Spleen (tissue), 7 donors: ENCODE results near the gene BPIFA3.

ENCODE experiments used
- POLR2A ChIP-seq, 3 donors: fragments of 450-650 bp; IDR thresholded peaks; one replicate each; pipeline ENCODE4 v1.5.1; 2017; ENCODE audit warnings: antibody characterized with exemption in 3 of 3, mild to moderate bottlenecking in 1 of 3
- POLR2AphosphoS5 ChIP-seq, 3 donors: sonication (generic); formaldehyde crosslinking; IDR thresholded peaks; one replicate each; pipeline ENCODE4 v1.5.1; 2017; ENCODE audit warnings: antibody characterized with exemption in 3 of 3
- TF ChIP-seq, protein P1 (sequence below), 11 experiments: fragments of 200-600 bp in 7 of 11; fragments of 450-650 bp in 4 of 11; sonication (generic) in 4 of 11; IDR thresholded peaks in 8 of 11; conservative IDR thresholded peaks in 3 of 11; 1 replicate in 7 of 11; 2 replicates in 4 of 11; pipeline versions ENCODE4 v1.4.0 to v1.8.0; 2016 to 2021; ENCODE audit warnings: antibody characterized with exemption in 11 of 11, inconsistent platforms in 4 of 11, mild to moderate bottlenecking in 1 of 11
- donor health status: DM: no; HTN: no; CAD: no; lungs with moderate emphysema.
- donor health status: DM: no; HTN: no; CAD: no.
- donor health status: DM: no; HTN: no; CAD: no.

- TF ChIP-seq, protein P1, sequence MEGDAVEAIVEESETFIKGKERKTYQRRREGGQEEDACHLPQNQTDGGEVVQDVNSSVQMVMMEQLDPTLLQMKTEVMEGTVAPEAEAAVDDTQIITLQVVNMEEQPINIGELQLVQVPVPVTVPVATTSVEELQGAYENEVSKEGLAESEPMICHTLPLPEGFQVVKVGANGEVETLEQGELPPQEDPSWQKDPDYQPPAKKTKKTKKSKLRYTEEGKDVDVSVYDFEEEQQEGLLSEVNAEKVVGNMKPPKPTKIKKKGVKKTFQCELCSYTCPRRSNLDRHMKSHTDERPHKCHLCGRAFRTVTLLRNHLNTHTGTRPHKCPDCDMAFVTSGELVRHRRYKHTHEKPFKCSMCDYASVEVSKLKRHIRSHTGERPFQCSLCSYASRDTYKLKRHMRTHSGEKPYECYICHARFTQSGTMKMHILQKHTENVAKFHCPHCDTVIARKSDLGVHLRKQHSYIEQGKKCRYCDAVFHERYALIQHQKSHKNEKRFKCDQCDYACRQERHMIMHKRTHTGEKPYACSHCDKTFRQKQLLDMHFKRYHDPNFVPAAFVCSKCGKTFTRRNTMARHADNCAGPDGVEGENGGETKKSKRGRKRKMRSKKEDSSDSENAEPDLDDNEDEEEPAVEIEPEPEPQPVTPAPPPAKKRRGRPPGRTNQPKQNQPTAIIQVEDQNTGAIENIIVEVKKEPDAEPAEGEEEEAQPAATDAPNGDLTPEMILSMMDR (IDR thresholded peaks at IDR 0.05 in 8 of 11, conservative IDR thresholded peaks at IDR 0.05 in 3 of 11) = no peak
- TF ChIP-seq POLR2A (IDR thresholded peaks at IDR 0.05) = no peak
- no peak for TF ChIP-seq POLR2AphosphoS5 (IDR thresholded peaks at IDR 0.05)
Observed at GRCh38 chr20:33236351-33236750, 19.2 kb downstream of the BPIFA3 start.
